Astrocyte of the cerebellum (primary cell): Measurements from ENCODE around the gene GALNT8.

Source experiments
- DNase-seq: peaks from one replicate; pipeline ENCODE4 v3.0.0-alpha.2; 2011; ENCODE audit warnings: low read depth
- H3K4me3 ChIP-seq: 2 replicates; pipeline ENCODE4 v1.5.1; 2011; ENCODE audit warnings: mild to moderate bottlenecking, low read depth, low read length, moderate library complexity
- in situ Hi-C: cut with HindIII; loops from 2 replicates; pipeline ENCODE4 v1.10.0; 2017; ENCODE audit warnings: low sequenced_read_pairs
- TF ChIP-seq, protein P1 (sequence below): IDR thresholded peaks from 2 replicates; pipeline ENCODE4 v1.5.1; 2012; ENCODE audit warnings: low read length, low read depth, moderate library complexity, mild to moderate bottlenecking; ENCODE audit errors: missing control alignments

The GALNT8 gene

DNA sequence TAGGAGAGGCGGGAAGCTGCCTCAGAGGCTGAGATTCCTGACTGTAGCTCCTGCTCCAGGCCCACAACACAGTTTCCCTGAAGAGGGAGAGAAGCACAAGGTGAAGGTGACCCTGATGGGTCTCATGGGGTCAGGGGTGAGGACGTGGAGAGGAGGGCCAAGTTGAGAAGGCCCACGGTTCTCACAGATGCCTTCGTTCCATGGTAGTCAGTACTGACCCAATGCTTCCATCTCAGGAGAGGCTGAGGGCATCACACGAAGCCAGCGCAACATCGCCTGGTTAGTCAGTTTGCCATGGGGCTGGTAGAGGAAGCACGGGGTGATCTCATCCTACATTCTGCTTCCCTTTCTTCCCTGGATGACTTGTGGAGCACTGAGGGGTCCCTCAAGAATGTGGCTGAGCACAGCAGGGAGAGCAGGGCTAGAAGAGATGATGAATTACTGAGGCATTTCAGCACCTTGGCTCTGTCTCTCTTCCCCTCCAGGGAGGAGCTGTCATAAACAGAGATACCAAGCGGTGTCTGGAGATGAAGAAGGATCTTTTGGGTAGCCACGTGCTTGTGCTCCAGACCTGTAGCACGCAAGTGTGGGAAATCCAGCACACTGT is 51.9 kb downstream of the GALNT8 start:
- H3K4me3 ChIP-seq = no peak overlapping the region
- TF ChIP-seq, protein P1, sequence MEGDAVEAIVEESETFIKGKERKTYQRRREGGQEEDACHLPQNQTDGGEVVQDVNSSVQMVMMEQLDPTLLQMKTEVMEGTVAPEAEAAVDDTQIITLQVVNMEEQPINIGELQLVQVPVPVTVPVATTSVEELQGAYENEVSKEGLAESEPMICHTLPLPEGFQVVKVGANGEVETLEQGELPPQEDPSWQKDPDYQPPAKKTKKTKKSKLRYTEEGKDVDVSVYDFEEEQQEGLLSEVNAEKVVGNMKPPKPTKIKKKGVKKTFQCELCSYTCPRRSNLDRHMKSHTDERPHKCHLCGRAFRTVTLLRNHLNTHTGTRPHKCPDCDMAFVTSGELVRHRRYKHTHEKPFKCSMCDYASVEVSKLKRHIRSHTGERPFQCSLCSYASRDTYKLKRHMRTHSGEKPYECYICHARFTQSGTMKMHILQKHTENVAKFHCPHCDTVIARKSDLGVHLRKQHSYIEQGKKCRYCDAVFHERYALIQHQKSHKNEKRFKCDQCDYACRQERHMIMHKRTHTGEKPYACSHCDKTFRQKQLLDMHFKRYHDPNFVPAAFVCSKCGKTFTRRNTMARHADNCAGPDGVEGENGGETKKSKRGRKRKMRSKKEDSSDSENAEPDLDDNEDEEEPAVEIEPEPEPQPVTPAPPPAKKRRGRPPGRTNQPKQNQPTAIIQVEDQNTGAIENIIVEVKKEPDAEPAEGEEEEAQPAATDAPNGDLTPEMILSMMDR = no peak
- no peak for DNase-seq
- in situ Hi-C loops = no loop called here

DNA sequence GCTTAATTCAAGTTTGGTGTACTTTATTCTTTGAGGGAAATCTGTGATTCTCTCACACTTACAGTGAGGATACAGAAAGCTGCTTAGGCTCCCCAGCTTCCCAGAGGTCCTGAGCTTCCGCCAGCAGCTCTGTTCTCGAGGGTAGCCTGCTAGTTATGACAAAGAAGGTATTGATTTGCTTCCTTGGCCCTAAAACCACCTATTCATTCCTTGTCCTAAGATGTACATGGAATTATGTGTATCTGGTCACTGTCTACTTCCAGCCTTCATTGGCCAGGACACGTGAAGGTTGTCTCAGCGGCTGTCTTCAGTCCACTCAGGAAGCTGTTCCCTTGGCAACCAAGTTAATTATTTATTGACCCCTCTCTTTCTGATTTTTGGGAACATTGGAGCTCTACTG is 55.7 kb downstream of the GALNT8 start:
- DNase-seq = no peak
- in situ Hi-C loops = no loop called here
- TF ChIP-seq, protein P1 = no peak
- H3K4me3 ChIP-seq = no peak overlapping the region

DNA sequence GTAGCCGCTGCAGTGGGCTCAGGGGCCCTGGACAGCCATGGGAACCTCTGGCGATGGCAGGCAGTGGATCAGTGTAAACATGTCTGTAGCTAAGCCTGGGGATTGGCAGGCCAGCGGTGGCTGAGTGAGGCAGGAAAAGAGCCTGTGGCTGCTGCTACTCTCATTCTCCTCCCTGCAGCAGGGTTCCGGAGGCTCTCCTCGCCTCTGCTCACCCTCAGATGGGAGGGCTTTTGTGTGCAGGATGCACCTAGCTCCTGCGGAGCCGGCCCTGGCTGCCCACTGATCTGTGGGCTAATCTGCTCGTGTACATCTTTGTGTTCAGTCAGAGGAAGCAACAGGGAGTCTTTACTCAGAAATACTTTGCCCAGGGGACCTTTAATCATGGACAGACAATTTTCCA is 59.5 kb downstream of the GALNT8 start:
- no peak for DNase-seq
- TF ChIP-seq, protein P1 = no peak
- in situ Hi-C loops = no loop called here
- H3K4me3 ChIP-seq = no peak overlapping the region

DNA sequence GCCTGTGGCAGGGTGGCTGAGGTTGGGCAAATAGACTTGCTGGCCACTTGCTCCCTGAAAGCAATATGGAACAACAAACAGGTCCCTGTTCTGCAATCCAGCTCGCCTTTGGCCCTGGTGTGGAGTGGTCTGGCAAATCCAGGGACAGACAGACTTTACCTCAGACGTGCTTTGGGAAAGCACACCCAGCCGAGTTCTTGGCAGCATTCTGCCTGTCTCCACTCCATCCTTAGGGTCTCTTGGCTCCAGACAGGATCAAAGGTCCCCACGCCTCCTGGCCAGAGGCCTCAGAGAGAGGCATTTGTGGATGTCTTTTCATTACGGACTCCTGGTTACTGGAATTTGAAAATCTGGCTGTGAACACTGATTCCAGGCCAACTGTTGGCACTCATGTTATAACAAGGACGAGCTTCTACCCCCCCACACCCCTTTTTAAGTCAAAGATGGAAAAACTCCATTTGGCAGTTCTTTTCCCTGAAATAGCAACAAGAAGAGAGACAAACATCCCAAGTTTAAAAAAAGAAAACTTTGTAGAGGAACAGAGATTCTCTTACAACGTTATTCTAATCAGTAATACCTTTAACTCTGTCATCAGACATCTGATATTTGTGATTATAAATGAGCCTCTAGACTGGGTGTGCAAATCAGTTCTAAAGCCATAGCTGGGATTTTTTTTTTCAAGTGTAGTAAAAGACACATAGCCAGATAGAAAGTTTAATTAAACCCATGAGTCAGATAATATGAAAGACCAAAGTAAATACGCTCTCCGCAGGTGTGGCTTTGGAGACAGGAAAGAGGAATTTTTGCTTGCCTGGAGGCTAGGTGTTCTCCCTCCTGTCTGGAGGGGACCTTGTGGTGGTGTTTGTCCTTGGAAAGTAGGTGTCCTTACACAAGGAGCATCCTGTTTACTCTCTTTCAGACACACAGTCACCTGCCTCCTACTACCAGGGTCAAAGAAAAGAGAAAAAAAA is 60.7 kb downstream of the GALNT8 start:
- DNase-seq = no peak
- H3K4me3 ChIP-seq = no peak overlapping the region
- in situ Hi-C loops = no loop called here
- TF ChIP-seq, protein P1 = no peak

DNA sequence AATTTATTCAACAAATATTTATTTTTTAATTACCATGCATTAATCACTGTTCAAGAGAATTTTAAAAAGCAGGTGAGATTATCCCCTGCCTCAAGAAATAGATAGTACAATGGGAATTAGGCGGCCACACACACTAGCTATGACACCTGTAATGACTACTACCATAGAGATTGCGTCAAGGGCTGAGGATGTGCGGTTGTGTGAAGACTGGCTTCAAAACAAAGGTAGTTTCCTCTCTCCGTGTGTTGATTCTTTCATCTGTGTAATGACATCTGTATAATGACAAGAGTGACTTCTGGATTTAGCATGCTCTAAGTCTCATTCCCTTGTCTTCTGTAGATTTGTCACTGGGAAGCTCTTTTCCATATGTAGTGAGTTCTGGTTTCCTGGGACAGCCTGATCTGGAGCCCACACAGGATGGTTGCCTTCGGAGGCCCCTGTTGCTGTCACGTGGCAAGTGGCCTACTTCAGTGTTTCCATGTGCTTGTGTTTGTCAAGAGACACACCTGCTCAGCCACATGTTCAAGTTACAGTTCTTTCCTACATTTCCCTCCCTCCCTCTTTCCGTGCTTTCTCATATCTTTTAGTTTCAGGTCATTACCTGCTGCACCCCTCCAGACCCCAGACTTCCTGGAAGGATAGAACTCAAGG is 64.3 kb downstream of the GALNT8 start:
- TF ChIP-seq, protein P1 = no peak
- H3K4me3 ChIP-seq = no peak overlapping the region
- in situ Hi-C loops = no loop called here
- DNase-seq = no peak

DNA sequence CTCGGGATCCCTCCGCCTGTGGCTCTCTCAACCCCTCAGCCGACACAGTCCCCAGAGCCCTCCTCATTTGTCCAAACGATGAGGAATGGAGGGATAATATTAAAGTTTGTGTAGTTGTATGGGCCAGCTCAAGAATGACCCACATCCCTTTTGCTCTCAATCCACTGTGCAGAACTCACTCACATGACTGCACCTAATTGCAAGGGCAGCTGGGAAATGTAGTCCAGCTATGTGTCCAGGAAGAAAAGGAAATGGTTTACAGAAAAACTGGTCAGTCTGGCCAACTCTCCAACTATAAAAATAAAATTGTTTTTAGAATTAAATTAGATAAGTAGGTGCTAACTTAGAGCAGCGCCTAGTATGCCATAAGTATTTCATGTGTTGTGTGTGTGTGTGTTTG is 66.6 kb downstream of the GALNT8 start:
- TF ChIP-seq, protein P1 = no peak
- H3K4me3 ChIP-seq = no peak overlapping the region
- in situ Hi-C loops = no loop called here
- DNase-seq = no peak
